Cardiac fibroblast (primary cell): Measurements from ENCODE around the gene ACSM3.
"Not testable (repeated sequence)": the region's sequence is repeated elsewhere in the genome, so short reads cannot be mapped to it uniquely, and the experiment has no call there.

Source experiments
- DNase-seq, 2 donors: peaks; one replicate each; pipeline versions ENCODE4 v3.0.0 to v3.0.0-alpha.2; 2010; ENCODE audit warnings: low read depth in 2 of 2
- H3K4me3 ChIP-seq, 2 donors: replicated peaks in 1 of 2; 1 replicate in 1 of 2; 2 replicates in 1 of 2; pipeline ENCODE4 v1.5.1; 2011; ENCODE audit warnings: low read depth in 2 of 2, low read length in 2 of 2, mild to moderate bottlenecking in 2 of 2, moderate library complexity in 1 of 2
- CTCF ChIP-seq: IDR thresholded peaks from one replicate; pipeline ENCODE4 v1.5.1; 2011; ENCODE audit warnings: low read depth, mild to moderate bottlenecking, low read length, inconsistent platforms

The ACSM3 gene

GRCh38 chr16:20755238-20755637 is 8.6 kb upstream of the ACSM3 start:
- H3K4me3 ChIP-seq = no peak overlapping the region
- TF ChIP-seq CTCF = no peak
- no peak for DNase-seq

- not testable (repeated sequence) for DNase-seq
Observed at GRCh38 chr16:20755799-20756198, 8.0 kb upstream of the ACSM3 start.

GRCh38 chr16:20760346-20760745 is 3.5 kb upstream of the ACSM3 start:
- TF ChIP-seq CTCF = no peak
- no peak for DNase-seq
- no peak overlapping the region for H3K4me3 ChIP-seq

More at GRCh38 chr16:20755799-20756198, 8.0 kb upstream of the ACSM3 start:
- H3K4me3 ChIP-seq = not testable (repeated sequence)

GRCh38 chr16:20761175-20761574 is 2.6 kb upstream of the ACSM3 start:
- no peak for DNase-seq
- H3K4me3 ChIP-seq = no peak overlapping the region
- TF ChIP-seq CTCF = no peak

GRCh38 chr16:20762404-20763123 is 1.2 kb upstream of the ACSM3 start:
- DNase-seq = no peak
- H3K4me3 ChIP-seq = no peak overlapping the region
- no peak for TF ChIP-seq CTCF

- H3K4me3 ChIP-seq, DNase-seq: not testable (repeated sequence)
Observed at GRCh38 chr16:20764448-20764847, 634 bp downstream of the ACSM3 start.

- H3K4me3 ChIP-seq = no peak overlapping the region
- no peak for TF ChIP-seq CTCF
- DNase-seq = no peak
Observed at GRCh38 chr16:20765732-20766131, 1.9 kb downstream of the ACSM3 start.

GRCh38 chr16:20766294-20766693 is 2.5 kb downstream of the ACSM3 start:
- no peak for TF ChIP-seq CTCF
- no peak overlapping the region for H3K4me3 ChIP-seq
- no peak for DNase-seq
